ENCODE data around the gene FGD5.

FGD5 gene

DNA sequence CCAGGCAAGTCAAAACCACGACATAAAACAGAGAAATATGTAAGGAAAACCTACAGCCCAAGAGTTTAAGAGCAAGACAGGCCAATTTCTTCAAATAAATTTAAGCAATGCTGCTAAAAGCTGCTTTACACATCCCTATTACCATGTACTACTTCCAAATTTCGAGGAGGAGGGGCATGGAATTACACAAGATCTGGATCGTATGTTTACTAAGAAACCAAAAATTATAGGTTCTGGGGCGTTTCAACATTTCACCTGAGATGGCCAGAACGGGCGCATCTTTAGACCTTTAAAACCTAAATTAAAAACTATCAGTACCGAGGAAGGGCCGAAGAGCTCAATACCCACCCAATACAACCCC, 128.0 kb downstream of the FGD5 start:
- TF ChIP-seq, protein P1, sequence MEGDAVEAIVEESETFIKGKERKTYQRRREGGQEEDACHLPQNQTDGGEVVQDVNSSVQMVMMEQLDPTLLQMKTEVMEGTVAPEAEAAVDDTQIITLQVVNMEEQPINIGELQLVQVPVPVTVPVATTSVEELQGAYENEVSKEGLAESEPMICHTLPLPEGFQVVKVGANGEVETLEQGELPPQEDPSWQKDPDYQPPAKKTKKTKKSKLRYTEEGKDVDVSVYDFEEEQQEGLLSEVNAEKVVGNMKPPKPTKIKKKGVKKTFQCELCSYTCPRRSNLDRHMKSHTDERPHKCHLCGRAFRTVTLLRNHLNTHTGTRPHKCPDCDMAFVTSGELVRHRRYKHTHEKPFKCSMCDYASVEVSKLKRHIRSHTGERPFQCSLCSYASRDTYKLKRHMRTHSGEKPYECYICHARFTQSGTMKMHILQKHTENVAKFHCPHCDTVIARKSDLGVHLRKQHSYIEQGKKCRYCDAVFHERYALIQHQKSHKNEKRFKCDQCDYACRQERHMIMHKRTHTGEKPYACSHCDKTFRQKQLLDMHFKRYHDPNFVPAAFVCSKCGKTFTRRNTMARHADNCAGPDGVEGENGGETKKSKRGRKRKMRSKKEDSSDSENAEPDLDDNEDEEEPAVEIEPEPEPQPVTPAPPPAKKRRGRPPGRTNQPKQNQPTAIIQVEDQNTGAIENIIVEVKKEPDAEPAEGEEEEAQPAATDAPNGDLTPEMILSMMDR (conservative IDR thresholded peaks at IDR 0.05) = no peak
- peak overlapping the region; percentile 100 for H3K27ac ChIP-seq

DNA sequence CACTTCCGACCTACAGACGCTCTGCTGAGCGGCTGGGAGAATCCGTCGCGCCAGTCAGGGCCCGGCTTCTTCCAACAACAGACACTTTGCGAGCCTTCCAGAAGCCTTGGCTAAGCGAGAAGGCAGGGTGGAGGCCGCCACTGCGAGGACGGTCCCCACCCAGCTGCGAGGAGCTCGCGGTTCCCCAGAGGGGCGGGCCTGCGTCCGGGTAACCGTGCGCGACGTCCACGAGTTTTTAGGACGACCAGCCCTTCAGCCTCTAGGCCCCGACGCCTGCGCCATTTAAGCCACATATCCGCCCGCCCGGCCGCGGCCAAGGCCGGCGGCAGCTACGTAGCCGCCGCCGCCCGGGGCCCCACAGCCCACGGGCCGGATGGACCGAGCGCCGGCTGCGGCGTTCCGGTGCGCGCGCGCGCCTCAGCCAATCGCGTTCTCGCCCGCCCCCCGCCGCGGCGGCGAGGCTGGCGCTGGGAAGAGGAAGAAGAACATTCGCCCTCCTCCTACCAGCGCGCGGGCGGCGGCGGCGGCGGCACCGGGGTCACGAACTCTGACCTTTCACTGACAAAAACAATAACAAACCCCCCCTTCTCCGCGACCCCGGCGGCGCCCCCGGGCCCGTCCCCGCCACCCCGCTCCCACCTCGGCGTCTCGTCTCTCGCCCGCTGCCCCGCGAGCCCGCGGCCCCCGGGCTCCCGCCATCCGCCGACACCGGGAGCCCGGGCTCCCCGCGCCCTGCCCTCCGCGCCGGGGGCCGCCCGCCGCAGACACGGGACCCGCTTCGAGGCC, 128.5 kb downstream of the FGD5 start, which contains the start of gene NR2C2:
Gene NR2C2 (plus strand): TSS at position 484 of the 786 bp plus-strand sequence. CDS start 56,332 bp downstream, outside the sequence.
- peak within 1 kb of the TSS; percentile 100 for H3K27ac ChIP-seq
- TF ChIP-seq, protein P1 (conservative IDR thresholded peaks at IDR 0.05) = no peak

DNA sequence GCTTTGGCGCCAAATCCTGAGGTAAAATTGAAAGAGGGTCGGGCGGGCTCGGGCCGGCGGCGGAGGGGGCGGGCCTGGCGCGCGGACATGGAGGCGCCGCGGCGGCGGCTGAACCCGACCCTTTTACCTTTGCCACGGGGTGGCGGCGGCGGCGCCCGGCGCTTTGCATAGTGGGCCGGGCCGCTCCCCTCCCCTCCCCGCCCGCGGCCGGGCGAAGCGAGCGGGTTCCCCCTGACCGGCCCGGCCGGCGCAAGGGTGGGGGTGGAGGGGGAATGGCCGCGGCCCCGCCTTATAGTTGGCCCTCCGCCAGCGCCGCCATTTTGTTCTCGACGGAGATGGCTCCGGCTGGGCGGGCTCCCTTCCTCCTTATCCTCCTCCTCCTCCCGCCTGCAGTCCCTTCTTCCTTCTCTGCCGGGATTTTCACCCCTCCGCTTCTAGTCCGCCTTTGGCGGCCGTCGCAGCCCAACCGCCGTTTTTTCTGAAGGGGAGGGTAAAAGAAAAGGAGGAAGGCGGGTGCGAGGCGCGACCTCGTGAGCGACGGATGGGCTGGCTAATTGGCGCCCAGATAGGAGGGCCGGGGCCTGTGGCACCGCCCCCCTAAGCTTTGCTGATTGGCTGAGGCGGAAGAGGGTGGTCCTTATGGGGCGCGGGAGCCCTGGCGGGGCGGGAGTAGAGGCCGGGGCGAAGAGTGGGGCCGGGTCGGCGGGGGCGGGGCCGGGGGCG, 129.3 kb downstream of the FGD5 start:
- TF ChIP-seq, protein P1 (conservative IDR thresholded peaks at IDR 0.05) = no peak

DNA sequence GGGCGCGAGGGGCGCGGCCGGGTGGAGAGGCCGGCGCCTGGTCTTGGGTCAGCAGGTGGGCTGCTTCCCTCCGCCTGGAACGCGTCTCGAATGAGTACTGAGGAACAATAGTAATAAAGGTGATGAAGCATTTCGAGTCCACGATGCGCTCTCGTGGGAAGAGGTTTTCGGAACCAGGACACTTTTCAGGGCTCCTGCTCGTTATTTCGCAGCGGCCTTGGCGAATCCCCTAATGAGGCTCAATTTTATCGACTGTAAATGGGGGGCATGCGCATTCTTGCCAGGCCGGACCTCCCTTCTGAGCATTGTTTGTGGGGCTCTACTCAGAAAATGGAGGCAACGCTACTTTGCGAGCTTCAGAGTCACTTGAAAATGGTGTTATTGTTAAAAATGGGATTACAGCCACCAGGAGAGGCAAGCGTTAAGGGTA, 129.9 kb downstream of the FGD5 start:
- TF ChIP-seq, protein P1 (conservative IDR thresholded peaks at IDR 0.05) = no peak
- peak overlapping the region; percentile 100 for H3K27ac ChIP-seq

More for the DNA sequence above, 129.3 kb downstream of the FGD5 start:
- peak overlapping the region; percentile 100 for H3K27ac ChIP-seq

DNA sequence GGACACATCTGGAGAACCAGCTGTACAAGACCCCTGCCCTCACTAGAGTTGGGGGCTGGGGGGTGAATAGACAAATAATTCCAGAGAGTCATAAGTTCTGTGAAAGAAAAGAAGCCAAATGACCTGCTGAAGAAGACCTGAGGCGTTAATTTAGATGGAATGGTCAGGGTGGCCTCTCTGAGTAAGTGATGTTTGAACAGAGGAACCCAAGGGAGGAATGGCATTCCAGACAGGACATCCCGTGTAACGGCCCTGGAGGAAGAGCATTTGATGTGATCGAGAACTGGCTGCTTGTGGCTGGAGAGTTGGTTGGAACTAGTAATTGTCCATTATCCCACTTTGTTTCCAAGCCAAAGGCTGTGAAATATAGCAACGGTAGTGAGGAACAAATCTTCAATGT, 130.4 kb downstream of the FGD5 start:
- TF ChIP-seq, protein P1 (conservative IDR thresholded peaks at IDR 0.05) = no peak
- peak overlapping the region; percentile 100 for H3K27ac ChIP-seq

DNA sequence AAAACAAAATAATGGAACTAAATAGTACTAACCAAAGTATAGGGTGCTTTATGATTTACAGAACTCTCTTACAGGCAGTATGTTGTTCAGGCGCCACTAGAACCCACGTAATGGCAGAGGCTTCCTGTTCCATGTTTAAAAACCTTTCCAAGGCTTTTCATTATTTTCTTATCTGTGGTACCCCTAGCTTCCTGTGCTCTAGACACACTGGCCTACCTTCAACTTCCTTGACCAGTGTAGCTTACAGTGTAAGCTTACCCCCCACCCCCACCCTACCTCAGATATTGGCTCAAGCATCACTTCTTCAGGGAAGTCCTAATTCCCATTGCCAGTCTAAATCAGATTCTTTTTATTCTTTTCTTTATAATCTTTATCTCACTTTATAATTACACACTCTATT, 131.5 kb downstream of the FGD5 start:
- H3K27ac ChIP-seq = no peak overlapping the region
- TF ChIP-seq, protein P1 (conservative IDR thresholded peaks at IDR 0.05) = no peak

DNA sequence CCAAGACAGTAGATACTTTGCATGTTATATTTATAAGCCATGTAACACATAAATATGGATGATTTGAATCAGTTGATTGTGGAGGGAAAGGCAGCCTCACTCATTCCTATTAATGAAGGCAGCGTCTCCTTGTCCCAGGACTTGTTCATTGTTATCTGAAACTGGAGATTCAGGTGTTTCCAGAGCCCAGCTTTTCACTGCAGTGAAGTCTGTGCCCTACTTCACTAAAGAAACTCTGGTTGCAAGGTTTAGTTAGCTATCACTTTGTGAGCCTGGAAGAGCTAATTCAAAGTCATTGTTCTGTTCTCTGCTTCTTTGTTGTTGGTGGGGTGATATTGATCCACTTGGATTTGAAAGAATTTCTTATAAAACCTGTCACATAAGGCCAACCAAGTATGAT, 138.4 kb downstream of the FGD5 start:
- TF ChIP-seq, protein P1 (conservative IDR thresholded peaks at IDR 0.05) = no peak

More for the DNA sequence above, 138.4 kb downstream of the FGD5 start:
- no peak overlapping the region for H3K27ac ChIP-seq
